Transverse colon (tissue), 4 donors: Measurements from ENCODE around the gene KIAA1328. TPM values are rescaled to one million over a fixed set of nuclear protein-coding genes. Genes with fewer than 3 reads are reported as not detected.

Experiments
- DNase-seq: peaks from one replicate; pipeline ENCODE4 v3.0.0-alpha.2; 2019
- H3K27ac ChIP-seq, 4 donors: fragments of 200-600 bp; sonication (generic); 2 replicates each; pipeline ENCODE4 v1.5.1; 2016 to 2018; ENCODE audit warnings: inconsistent platforms in 4 of 4
- H3K27me3 ChIP-seq: fragments of 200-600 bp; sonication (generic); 2 replicates; pipeline ENCODE4 v1.5.1; 2017; ENCODE audit warnings: inconsistent platforms
- H3K36me3 ChIP-seq, 4 donors: fragments of 200-600 bp; sonication (generic); 2 replicates each; pipeline ENCODE4 v1.5.1; 2017 to 2019; ENCODE audit warnings: inconsistent platforms in 4 of 4
- H3K4me1 ChIP-seq, 4 donors: fragments of 200-600 bp; sonication (generic); 2 replicates each; pipeline ENCODE4 v1.5.1; 2017 to 2020; ENCODE audit warnings: inconsistent platforms in 4 of 4
- H3K4me3 ChIP-seq, 4 donors: fragments of 200-600 bp; sonication (generic); 1 replicate in 1 of 4; 2 replicates in 3 of 4; pipeline versions ENCODE4 v1.5.1 to v1.6.1; 2017 to 2019; ENCODE audit warnings: inconsistent platforms in 4 of 4
- H3K9me3 ChIP-seq, 2 donors: fragments of 200-600 bp; sonication (generic); 2 replicates each; pipeline ENCODE4 v1.5.1; 2017 to 2019; ENCODE audit warnings: inconsistent platforms in 2 of 2
- EP300 ChIP-seq: sonication (generic); formaldehyde crosslinking; IDR thresholded peaks from one replicate; pipeline ENCODE4 v1.6.1; 2017; ENCODE audit warnings: antibody characterized with exemption, low read depth
- POLR2A ChIP-seq: fragments of 450-650 bp; IDR thresholded peaks from one replicate; pipeline ENCODE4 v1.6.1; 2016; ENCODE audit warnings: antibody characterized with exemption, mild to moderate bottlenecking, moderate library complexity
- POLR2AphosphoS5 ChIP-seq, 3 donors: sonication (generic); formaldehyde crosslinking; IDR thresholded peaks; one replicate each; pipeline ENCODE4 v1.6.1; 2016; ENCODE audit warnings: antibody characterized with exemption in 3 of 3
- WGBS, 2 donors: methylation state at CpG; one replicate each; pipeline ENCODE4 v1.1.5; 2018; ENCODE audit warnings: low coverage in 1 of 2; 5-methylcytosine and 5-hydroxymethylcytosine counted together
- in situ Hi-C, 4 donors: fragments of 200-750 bp; cut with MboI; loops; one replicate each; pipeline versions ENCODE4 v1.15.0 to v1.15.1; 2017; ENCODE audit warnings: low sequenced_read_pairs in 3 of 4, low pct_ligation_motif_present in 1 of 4, low pct_unique_long_range_greater_than_20kb in 1 of 4
- intact Hi-C: fragments of 100-400 bp; cut with DNase I; formaldehyde crosslinking; loops from one replicate; pipeline ENCODE4 v1.15.1; 2023; ENCODE audit warnings: low total_unique reads
- total RNA-seq, 4 donors: library from RNA; depleted of rRNA; stranded (reverse); fragments of >200 nt; gene quantifications; one replicate each; pipeline ENCODE4 v1.1.0, GENCODE V29; 2016
- TF ChIP-seq, protein P1 (sequence below), 5 experiments: fragments of 200-600 bp in 3 of 5; fragments of 450-650 bp in 2 of 5; sonication (generic) in 3 of 5; IDR thresholded peaks; 1 replicate in 2 of 5; 2 replicates in 3 of 5; pipeline ENCODE4 v1.5.1; 2016 to 2017; ENCODE audit warnings: antibody characterized with exemption in 5 of 5, inconsistent platforms in 3 of 5, mild to moderate bottlenecking in 2 of 5, moderate library complexity in 1 of 5

The KIAA1328 gene
- total RNA-seq, 4 donors from 2014 or later, result 3.6 to 14.3 (median 11.3) TPM

DNA sequence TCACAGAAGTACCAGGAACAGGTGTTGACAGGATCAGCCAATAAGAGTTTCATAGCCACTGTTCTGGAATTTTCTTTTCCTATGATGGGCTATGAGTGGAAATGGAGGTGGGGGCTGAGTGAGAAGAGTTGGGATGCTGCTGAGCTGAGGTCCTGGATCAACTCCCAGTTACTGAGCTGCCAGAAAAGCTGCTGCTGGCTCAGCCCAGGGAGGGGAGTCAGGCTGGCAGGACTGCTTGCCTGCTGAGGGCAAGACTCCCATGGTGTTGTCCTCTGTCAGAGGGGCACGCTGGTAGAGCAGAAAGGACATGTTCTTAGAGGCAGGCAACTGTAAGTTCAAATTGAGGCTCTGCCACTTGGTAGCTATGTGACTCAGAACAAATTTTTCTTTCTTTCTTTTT is 11.9 kb upstream of the KIAA1328 start:
- peaks cover 0 to 13% (median 0%) of the 10 kb centered on the region in 4 donors for H3K36me3 ChIP-seq
- H3K9me3 ChIP-seq, result no peaks in the 10 kb centered on the region
- intact Hi-C loops, result no loop called here
- WGBS, 2 donors, result 100% methylated on average over 1 of the region's 1 CpG; no CpG with 5 or more reads in 1 of the 2 donors
- no peaks in the 10 kb centered on the region for H3K4me1 ChIP-seq
- in situ Hi-C loops, result no loop called here
- no peak overlapping the region for H3K4me3 ChIP-seq
- no peak for DNase-seq
- no peak overlapping the region for H3K27ac ChIP-seq
- no peak for TF ChIP-seq EP300
- TF ChIP-seq, protein P1, sequence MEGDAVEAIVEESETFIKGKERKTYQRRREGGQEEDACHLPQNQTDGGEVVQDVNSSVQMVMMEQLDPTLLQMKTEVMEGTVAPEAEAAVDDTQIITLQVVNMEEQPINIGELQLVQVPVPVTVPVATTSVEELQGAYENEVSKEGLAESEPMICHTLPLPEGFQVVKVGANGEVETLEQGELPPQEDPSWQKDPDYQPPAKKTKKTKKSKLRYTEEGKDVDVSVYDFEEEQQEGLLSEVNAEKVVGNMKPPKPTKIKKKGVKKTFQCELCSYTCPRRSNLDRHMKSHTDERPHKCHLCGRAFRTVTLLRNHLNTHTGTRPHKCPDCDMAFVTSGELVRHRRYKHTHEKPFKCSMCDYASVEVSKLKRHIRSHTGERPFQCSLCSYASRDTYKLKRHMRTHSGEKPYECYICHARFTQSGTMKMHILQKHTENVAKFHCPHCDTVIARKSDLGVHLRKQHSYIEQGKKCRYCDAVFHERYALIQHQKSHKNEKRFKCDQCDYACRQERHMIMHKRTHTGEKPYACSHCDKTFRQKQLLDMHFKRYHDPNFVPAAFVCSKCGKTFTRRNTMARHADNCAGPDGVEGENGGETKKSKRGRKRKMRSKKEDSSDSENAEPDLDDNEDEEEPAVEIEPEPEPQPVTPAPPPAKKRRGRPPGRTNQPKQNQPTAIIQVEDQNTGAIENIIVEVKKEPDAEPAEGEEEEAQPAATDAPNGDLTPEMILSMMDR (IDR thresholded peaks at IDR 0.05), result no peak
- no peak for TF ChIP-seq POLR2AphosphoS5 (IDR thresholded peaks at IDR 0.05)
- TF ChIP-seq POLR2A, result no peak
- no peaks in the 10 kb centered on the region for H3K27me3 ChIP-seq

DNA sequence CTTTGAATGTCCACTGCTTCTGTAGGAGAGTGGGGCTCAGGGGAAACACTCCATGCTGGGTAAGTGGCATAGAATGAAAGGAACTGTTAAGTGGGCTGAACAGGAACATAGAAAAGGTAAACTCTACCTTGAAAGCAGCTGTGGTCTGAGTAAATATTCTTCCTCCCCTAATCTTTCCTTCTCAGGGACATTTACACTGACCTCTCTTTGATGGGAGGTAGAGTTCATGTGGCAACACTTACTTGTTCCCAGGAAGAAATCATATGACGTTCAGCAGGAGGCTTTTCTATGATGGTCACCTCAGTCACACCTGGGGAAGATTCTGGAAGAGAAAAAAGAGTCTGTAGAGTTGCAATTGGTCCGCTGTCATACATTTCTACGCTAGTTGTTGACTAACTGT is 10.3 kb upstream of the KIAA1328 start:
- Histone ChIP-seq H3K9me3 (no peaks in the 10 kb centered on the region), H3K36me3 (peaks cover 0 to 13% (median 0%) of the 10 kb centered on the region in 4 donors), H3K27me3 (no peaks in the 10 kb centered on the region), H3K27ac (no peak overlapping the region), H3K4me1 (no peaks in the 10 kb centered on the region), H3K4me3 (no peak overlapping the region)
- intact Hi-C loops, result no loop called here
- TF ChIP-seq POLR2AphosphoS5 (IDR thresholded peaks at IDR 0.05) (no peak), POLR2A (no peak), EP300 (no peak)
- TF ChIP-seq, protein P1 (IDR thresholded peaks at IDR 0.05), result no peak
- DNase-seq, result no peak
- in situ Hi-C loops, result no loop called here
- 95 to 97% methylated on average over 3 of the region's 3 CpGs for WGBS, 2 donors

DNA sequence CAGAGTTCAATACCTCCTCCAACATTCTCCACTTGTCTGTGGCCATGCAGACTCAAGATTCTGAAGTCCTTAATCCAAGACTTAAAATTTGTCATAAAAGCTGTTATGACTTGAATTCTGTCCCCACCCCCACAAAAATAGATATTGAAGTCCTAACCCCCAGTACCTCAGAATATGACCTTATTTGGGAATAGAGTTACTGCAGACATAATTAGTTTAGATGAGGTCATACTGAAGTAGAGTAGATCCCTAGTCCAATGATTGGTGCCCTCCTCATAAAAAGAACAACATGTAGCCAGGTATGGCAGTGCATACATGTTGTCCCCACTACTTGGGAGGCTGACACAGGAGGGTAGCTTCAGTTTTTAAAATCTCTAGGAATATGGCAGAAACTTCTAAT is 9.3 kb upstream of the KIAA1328 start:
- TF ChIP-seq, protein P1 (IDR thresholded peaks at IDR 0.05), result no peak
- TF ChIP-seq EP300 (no peak), POLR2AphosphoS5 (IDR thresholded peaks at IDR 0.05) (no peak), POLR2A (no peak)
- H3K27ac ChIP-seq, result no peak overlapping the region
- H3K4me1 ChIP-seq, result no peaks in the 10 kb centered on the region
- intact Hi-C loops (no loop called here), in situ Hi-C loops (no loop called here)
- no peaks in the 10 kb centered on the region for H3K27me3 ChIP-seq
- peaks cover 0 to 13% (median 0%) of the 10 kb centered on the region in 4 donors for H3K36me3 ChIP-seq
- H3K9me3 ChIP-seq, result no peaks in the 10 kb centered on the region
- no peak overlapping the region for H3K4me3 ChIP-seq
- DNase-seq, result no peak

DNA sequence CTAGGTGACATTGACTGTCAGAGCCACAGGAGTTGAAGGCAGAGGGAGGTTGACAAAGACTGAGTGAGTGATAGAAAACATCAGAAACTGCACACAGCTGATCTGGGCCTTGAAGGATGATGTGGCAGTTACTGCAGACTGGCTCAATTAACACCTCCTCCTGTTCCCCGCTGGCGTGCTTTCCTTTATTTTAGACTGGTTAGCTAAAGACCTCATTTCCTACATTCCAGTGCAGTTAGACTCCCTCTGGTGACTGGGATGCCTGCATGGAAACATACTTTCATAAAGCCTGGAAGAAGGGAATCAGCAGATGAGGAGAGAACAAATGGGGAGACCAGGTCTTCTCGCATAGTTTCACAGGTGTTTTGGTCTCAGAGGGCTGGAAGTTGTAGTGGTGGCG is 7.2 kb upstream of the KIAA1328 start:
- no peaks in the 10 kb centered on the region for H3K4me1 ChIP-seq
- H3K9me3 ChIP-seq, result no peaks in the 10 kb centered on the region
- 93 to 96% methylated on average over 4 of the region's 4 CpGs for WGBS, 2 donors
- peaks cover 0 to 13% (median 0%) of the 10 kb centered on the region in 4 donors for H3K36me3 ChIP-seq
- in situ Hi-C loops (no loop called here), intact Hi-C loops (no loop called here)
- no peak for TF ChIP-seq EP300
- TF ChIP-seq POLR2AphosphoS5 (IDR thresholded peaks at IDR 0.05), result no peak
- TF ChIP-seq, protein P1 (IDR thresholded peaks at IDR 0.05), result no peak
- TF ChIP-seq POLR2A, result no peak
- H3K4me3 ChIP-seq, result no peak overlapping the region
- H3K27me3 ChIP-seq, result no peaks in the 10 kb centered on the region
- DNase-seq, result no peak
- H3K27ac ChIP-seq, result no peak overlapping the region
